ENCODE results near the gene IGFBPL1.

DNA sequence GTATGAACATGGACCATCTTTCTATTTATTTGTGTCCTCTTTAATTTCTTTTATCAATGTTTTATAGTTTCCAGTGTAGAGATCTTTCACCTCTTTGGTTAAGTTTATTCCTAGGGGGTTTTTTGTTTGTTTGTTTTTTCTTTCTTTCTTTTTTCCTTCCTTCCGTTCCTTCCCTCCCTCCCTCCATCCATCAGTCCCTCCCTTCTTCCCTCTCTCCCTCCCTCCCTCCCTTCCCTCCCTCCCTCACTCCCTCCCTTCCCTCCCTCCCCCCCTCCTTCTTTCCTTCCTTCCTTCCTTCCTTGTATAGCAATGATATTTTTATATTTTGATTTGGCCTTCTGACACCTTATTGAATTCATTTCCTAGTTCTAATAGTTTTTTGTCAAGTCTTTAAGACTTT lies 23.4 kb upstream of the IGFBPL1 start:
- TF ChIP-seq YY1 (IDR thresholded peaks at IDR 0.05; ENCODE audit: low read depth) (no peak), TEAD4 (IDR thresholded peaks at IDR 0.05) (no peak), CEBPB (IDR thresholded peaks at IDR 0.05) (no peak), EP300 (IDR thresholded peaks at IDR 0.05; ENCODE audit: borderline replicate concordance) (no peak), EGR1 (IDR thresholded peaks at IDR 0.05) (no peak), CREB1 (IDR thresholded peaks at IDR 0.05; ENCODE audit: low read depth) (no peak), NFIC (IDR thresholded peaks at IDR 0.05) (no peak)
- TF ChIP-seq, protein P1, sequence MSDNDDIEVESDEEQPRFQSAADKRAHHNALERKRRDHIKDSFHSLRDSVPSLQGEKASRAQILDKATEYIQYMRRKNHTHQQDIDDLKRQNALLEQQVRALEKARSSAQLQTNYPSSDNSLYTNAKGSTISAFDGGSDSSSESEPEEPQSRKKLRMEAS (IDR thresholded peaks at IDR 0.05) = no peak
